GM12864 (cell line): Measurements from ENCODE around the gene GIMAP8.

Source experiments
- DNase-seq: peaks from one replicate; pipeline ENCODE4 v3.0.0-alpha.2; 2011; ENCODE audit warnings: low read depth
- H3K4me3 ChIP-seq: 2 replicates; pipeline ENCODE4 v1.5.1; 2011; ENCODE audit warnings: mild to moderate bottlenecking, low read depth, low read length, control low read depth
- TF ChIP-seq, protein P1 (sequence below): IDR thresholded peaks from 2 replicates; pipeline ENCODE4 v1.5.1; 2011; ENCODE audit warnings: low read depth, mild to moderate bottlenecking, moderate library complexity, low read length, control low read depth, inconsistent platforms; ENCODE audit errors: missing control alignments

Gene GIMAP8

DNA sequence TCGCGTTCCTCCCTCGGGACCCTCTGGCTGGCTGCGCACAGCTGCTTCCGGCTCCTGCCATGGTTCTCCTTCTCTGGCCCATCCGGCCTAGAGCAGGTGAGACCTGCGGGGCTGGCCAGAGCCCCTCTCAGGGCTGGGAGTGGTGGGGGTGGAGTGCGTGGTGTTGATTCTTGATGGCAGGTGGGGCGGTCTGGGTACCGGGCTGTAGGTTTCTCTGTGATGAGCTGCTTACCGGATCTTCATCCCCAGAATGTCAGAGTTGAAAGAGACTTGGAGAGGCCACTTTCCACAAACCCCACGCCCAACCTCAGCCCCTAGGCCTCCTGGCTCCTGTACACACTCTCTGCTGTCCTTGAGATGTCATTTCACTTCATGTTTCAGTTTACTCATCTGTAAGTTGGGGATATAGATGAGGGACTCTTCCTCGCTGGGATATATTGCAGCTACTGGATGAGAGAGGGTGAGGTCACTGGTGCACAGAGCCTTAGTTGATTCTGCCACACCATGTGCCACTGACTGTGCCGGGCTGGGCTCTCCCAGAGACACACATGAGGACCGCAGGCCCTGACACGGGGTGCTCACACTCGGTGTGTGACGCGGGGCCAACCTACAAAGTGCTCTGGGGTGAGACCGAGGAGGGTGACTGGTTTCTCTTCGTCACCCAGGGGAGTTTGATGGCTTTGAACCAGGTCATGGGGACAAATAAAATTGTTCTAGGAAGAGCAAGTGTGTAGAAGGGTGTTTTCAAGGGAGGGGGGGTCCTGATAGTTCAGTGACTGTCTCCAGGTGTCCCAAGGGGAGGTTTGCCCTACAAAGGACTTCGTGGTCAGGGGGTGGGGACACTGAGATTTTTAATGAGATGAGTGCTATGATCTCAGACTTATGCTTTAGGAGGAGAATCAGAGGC lies 41.8 kb upstream of the GIMAP8 start:
- no peak overlapping the region for H3K4me3 ChIP-seq
- DNase-seq: no peak
- TF ChIP-seq, protein P1, sequence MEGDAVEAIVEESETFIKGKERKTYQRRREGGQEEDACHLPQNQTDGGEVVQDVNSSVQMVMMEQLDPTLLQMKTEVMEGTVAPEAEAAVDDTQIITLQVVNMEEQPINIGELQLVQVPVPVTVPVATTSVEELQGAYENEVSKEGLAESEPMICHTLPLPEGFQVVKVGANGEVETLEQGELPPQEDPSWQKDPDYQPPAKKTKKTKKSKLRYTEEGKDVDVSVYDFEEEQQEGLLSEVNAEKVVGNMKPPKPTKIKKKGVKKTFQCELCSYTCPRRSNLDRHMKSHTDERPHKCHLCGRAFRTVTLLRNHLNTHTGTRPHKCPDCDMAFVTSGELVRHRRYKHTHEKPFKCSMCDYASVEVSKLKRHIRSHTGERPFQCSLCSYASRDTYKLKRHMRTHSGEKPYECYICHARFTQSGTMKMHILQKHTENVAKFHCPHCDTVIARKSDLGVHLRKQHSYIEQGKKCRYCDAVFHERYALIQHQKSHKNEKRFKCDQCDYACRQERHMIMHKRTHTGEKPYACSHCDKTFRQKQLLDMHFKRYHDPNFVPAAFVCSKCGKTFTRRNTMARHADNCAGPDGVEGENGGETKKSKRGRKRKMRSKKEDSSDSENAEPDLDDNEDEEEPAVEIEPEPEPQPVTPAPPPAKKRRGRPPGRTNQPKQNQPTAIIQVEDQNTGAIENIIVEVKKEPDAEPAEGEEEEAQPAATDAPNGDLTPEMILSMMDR: no peak

DNA sequence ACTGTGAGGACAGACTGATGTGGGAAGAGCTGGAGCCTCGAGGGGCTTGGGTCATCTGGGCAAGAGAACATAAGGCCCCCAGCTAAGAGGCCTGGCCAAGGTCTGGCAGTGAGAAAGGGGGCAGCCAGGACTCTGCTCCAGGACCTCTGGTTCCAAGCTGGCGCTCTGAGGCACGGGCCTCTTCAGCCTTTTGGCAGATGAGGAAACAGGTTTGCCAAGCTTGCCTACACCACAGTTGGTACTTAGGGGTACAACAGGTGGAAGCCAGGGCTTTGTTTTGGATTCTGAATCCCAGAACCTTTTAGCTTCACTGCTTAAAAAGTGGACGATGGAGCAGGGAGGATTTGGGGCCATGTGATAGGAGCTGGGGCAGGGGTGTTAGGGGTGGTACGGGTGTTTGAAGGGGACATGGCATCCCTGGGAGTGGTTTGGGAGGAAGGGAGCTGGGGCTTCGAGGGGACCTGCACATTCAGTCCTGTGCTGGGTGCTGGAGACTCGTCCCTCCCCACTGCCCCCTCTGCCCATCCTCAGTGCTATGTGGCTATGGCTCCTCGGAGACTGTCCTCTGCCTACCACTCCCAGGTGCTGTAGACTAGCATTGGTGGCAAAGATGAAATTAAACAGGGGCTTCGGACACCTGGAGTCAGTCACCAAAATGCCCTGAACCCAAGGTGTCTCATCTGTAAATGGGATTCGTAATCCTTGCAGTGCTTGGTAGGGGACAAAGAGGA lies 41.0 kb upstream of the GIMAP8 start:
- DNase-seq: no peak
- no peak overlapping the region for H3K4me3 ChIP-seq
- TF ChIP-seq, protein P1: no peak

DNA sequence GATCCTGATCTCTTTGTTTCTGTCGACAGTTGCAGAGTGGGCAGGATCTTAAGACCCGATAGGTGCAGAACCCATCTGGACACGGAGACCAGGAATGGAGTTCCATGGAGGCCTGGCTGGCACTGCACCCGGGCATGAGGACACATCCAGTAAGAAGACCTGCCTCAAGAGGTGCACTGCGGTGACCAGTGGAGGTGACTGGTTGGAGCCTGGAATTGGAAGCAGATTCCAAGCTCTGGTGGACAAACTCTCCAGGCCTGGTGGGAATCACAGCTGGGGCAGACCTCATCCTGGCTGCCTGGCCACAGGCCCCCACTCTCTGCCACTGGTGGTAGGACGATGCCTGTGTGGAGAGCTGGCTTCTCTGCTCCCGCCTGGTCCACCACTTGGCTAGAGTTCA lies 40.3 kb upstream of the GIMAP8 start:
- no peak overlapping the region for H3K4me3 ChIP-seq
- TF ChIP-seq, protein P1: no peak
- DNase-seq: no peak

DNA sequence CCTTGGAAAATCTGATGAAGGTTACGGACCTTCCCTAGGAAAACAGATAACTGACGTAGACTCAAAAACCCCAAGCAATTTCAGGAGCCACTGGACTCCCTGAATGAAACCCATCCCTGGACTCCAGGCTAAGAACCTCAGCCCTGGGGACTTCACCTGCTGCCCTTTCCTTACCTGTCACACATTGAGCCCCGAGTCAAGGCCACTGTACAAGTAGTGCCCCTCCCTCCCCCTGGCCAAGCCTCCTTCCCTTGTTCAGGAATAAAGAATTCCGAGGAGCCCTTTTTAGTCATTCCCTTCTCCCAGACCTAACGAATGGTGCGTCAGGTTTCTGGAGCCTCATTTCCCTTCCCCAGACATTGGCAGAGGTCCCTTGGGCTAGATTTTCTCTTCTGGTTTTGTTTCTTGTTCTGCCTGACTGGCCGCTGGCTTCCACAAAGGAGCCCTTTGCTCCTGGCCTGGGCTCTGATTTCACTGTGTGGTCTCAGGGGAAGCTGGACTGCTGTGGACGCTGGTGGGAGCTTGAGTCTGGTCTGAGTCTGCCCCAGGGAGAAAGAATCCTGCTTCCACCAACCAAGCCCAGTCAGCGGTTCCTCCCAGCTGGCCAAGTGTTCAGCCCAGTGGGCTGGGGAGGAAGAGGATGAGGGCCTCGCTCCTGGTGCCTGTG lies 39.6 kb upstream of the GIMAP8 start:
- TF ChIP-seq, protein P1: no peak
- no peak for DNase-seq
- no peak overlapping the region for H3K4me3 ChIP-seq

DNA sequence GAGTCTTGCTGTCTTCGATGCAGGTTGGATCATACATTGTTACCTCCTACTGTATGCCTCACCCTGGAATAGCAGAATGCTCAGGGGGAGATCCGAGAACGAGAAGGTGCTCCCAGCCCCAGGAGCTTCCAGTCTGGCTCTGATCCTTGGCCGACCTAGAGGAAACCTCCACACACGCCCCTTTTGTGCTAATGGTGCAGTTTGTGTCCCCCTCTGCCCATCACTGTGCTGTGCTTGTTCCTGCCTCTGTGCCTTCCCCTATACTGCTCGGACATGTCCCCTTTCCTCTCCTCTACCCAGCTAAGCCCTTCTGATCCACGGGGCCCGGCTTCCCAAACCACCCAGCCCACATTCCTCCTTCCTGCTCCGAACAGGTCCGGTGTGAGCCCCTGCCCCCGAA lies 38.8 kb upstream of the GIMAP8 start:
- TF ChIP-seq, protein P1: no peak
- DNase-seq: no peak
- no peak overlapping the region for H3K4me3 ChIP-seq

DNA sequence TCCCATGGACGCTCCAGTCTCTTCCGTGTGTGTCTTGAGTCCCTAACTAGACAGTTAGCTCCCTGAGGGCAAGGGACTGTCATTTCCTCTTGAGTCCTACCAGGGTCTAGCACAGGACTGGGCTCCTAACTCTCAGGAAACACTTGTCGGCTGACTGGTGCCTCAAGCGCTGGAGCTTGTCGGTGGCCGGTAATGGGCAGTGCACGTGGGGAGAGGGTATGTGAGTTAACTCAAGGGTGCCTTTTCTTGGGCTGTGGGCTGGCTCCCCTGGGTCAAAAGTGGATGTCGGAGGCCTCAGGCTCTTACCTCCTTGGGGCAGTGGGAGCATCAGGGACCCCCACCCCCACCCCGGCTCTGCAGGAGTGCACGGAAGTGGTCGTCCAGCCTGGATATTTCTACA lies 38.4 kb upstream of the GIMAP8 start:
- TF ChIP-seq, protein P1: no peak
- no peak overlapping the region for H3K4me3 ChIP-seq
- DNase-seq: no peak
